Measurements from ENCODE around the gene MZF1. TPM values are rescaled to one million over a fixed set of nuclear protein-coding genes. Genes with fewer than 3 reads are reported as not detected.
A peak's percentile ranks its signal among the peaks of the same experiment; 100 is the strongest.

Gene MZF1
- polyA plus RNA-seq, 3 donors, result 1.6 to 55.6 (median 1.7) TPM

GRCh38 chr19:58513213-58513693 is 59.9 kb downstream of the MZF1 start:
- Histone ChIP-seq H3K4me1 (ENCODE audit: control insufficient read depth in 1 of 2, insufficient read depth in 2 of 2, low read length in 2 of 2) (peaks cover 15 to 20% of the 10 kb centered on the region in 2 donors), H3K9me3 (replicated peaks in 1 of 2; ENCODE audit: control insufficient read depth in 1 of 2, insufficient read depth in 1 of 2, low read length in 2 of 2) (peaks cover 4 to 5% of the 10 kb centered on the region in 2 donors), H3K79me2 (ENCODE audit: insufficient read depth, low read length) (peaks cover 34% of the 10 kb centered on the region), H3K27me3 (ENCODE audit: control insufficient read depth in 2 of 2, insufficient read depth in 2 of 2, low read length in 2 of 2) (no peaks in the 10 kb centered on the region), H4K20me1 (ENCODE audit: insufficient read depth, low read length) (peaks cover 35% of the 10 kb centered on the region), H3K9ac (ENCODE audit: insufficient read depth, low read length, poor library complexity, severe bottlenecking) (peak overlapping the region; percentile 4), H2AFZ (ENCODE audit: insufficient read depth, low read depth, low read length, poor library complexity, severe bottlenecking) (no peak overlapping the region), H3K4me3 (replicated peaks in 1 of 3; ENCODE audit: low read depth in 2 of 3, low read length in 3 of 3) (no peak overlapping the region), H3K27ac (ENCODE audit: low read depth in 1 of 2, low read length in 2 of 2) (peak overlapping the region in 1 of 2 donors; percentile 32), H3K36me3 (replicated peaks in 1 of 2; ENCODE audit: control insufficient read depth in 1 of 2, insufficient read depth in 2 of 2, low read length in 2 of 2) (peaks cover 17 to 20% of the 10 kb centered on the region in 2 donors), H3K4me2 (replicated peaks; ENCODE audit: extremely low read depth, low read length, poor library complexity, severe bottlenecking) (peak overlapping the region; percentile 60)
- Mint-ChIP-seq H3K36me3 (peaks cover 19 to 30% of the 10 kb centered on the region in 2 donors), H3K27me3 (ENCODE audit: low read depth in 3 of 3) (peaks cover 0 to 2% (median 2%) of the 10 kb centered on the region in 3 donors), H3K4me1 (peaks cover 22% of the 10 kb centered on the region), H3K9me3 (peaks cover 0 to 13% (median 5%) of the 10 kb centered on the region in 7 donors), H3K27ac (no peak overlapping the region), H3K4me3 (no peak overlapping the region)
- WGBS (ENCODE audit: insufficient coverage), result 100% methylated on average over 6 of the region's 10 CpGs
- no peak for DNase-seq
- intact Hi-C loops (cut with micrococcal nuclease), result no loop called here
- TF ChIP-seq CTCF (IDR thresholded peaks at IDR 0.05), result no peak

Small RNA genes within 50 kb of the gene (small RNA-seq; reads per million reads assigned to genes)
- gene MIR6807 (ENCODE audit: insufficient read length, low read depth), result not detected
- not detected for gene RN7SL525P (ENCODE audit: insufficient read length, low read depth)

Other genes starting within 250 kb of the MZF1 start
- 1 to 10 TPM in 1 of 3 donors, under 1 TPM in 2; 0.58 to 1.2 (median 0.99) TPM for gene ZSCAN22, start 246.3 kb downstream of the MZF1 start, polyA plus RNA-seq
- gene A1BG, start 219.8 kb downstream of the MZF1 start, polyA plus RNA-seq, result 10 to 100 TPM; 30.2 to 54.5 (median 35.3) TPM
- gene ZNF497, start 210.6 kb downstream of the MZF1 start, polyA plus RNA-seq, result under 1 TPM; 0.28 to 0.60 (median 0.41) TPM
- gene ZNF837, start 192.3 kb downstream of the MZF1 start, polyA plus RNA-seq, result under 1 TPM; 0.13 to 0.72 (median 0.33) TPM
- 1,000 to 10,000 TPM in 1 of 3 donors, 100 to 1,000 TPM in 2; 485 to 1,381 (median 580) TPM for gene RPS5, start 186.1 kb downstream of the MZF1 start, polyA plus RNA-seq
- not detected for gene RNF225, start 177.7 kb downstream of the MZF1 start, polyA plus RNA-seq
- gene ZNF584, start 164.7 kb downstream of the MZF1 start, polyA plus RNA-seq, result 1 to 10 TPM; 1.2 to 3.1 (median 1.7) TPM
- under 1 TPM; 0.40 to 0.92 (median 0.75) TPM for gene ZNF132, start 133.2 kb downstream of the MZF1 start, polyA plus RNA-seq
- gene ZNF324B, start 121.7 kb downstream of the MZF1 start, polyA plus RNA-seq, result 1 to 10 TPM in 1 of 3 donors, under 1 TPM in 2; 0.46 to 3.1 (median 0.82) TPM
- gene ZNF324, start 106.3 kb downstream of the MZF1 start, polyA plus RNA-seq, result 1 to 10 TPM; 4.1 to 5.7 (median 5.3) TPM
- 1 to 10 TPM; 2.0 to 6.2 (median 2.2) TPM for gene ZNF446, start 97.0 kb downstream of the MZF1 start, polyA plus RNA-seq
- gene SLC27A5, start 61.3 kb downstream of the MZF1 start, polyA plus RNA-seq, result 1 to 10 TPM; 1.5 to 2.9 (median 2.8) TPM
- gene ZBTB45, start 53.5 kb downstream of the MZF1 start, polyA plus RNA-seq, result 1 to 10 TPM; 2.2 to 5.3 (median 2.6) TPM
- 100 to 1,000 TPM in 1 of 3 donors, 10 to 100 TPM in 2; 16.2 to 234 (median 35.0) TPM for gene TRIM28, start 29.3 kb downstream of the MZF1 start, polyA plus RNA-seq
- 100 to 1,000 TPM; 228 to 323 (median 290) TPM for gene CHMP2A, start 18.2 kb downstream of the MZF1 start, polyA plus RNA-seq
- 10 to 100 TPM in 2 of 3 donors, 1 to 10 TPM in 1; 7.8 to 84.6 (median 14.3) TPM for gene UBE2M, start 14.7 kb downstream of the MZF1 start, polyA plus RNA-seq